Stimulated activated CD8-positive, alpha-beta memory T cell treated with anti-CD3 and anti-CD28 coated beads, Interleukin-15, amount 100 ng/mL, for 4 hours (primary cell): ENCODE data around the gene GYS1.
A peak's percentile ranks its signal among the peaks of the same experiment; 100 is the strongest.
"Not testable (repeated sequence)": the region's sequence is repeated elsewhere in the genome, so short reads cannot be mapped to it uniquely, and the experiment has no call there.

ENCODE experiments used
- DNase-seq, 2 donors: peaks; one replicate each; pipeline ENCODE4 v3.0.0-alpha.2; 2020; ENCODE audit warnings: low read depth in 2 of 2

The GYS1 gene

DNA sequence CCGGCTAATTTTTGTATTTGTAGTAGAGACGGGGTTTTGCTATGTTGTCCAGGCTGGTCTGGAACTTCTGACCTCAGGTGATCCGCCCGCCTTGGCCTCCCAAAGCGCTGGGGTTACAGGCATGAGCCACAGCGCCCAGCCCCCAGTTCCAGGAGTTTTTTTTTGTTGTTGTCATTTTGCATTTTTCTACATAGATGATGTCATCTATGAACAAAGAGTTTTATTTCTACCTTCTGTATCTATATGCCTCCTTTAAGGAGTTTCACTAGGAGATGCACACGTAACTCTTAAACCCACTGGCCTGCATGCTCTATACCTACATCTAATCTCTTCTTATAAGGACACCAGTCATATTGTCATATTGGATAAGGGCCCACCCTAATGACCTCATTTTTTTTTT, 54.9 kb downstream of the GYS1 start:
- no peak for DNase-seq

- no peak for DNase-seq
Measured at GRCh38 chr19:48935864-48936263, 57.2 kb downstream of the GYS1 start.

DNA sequence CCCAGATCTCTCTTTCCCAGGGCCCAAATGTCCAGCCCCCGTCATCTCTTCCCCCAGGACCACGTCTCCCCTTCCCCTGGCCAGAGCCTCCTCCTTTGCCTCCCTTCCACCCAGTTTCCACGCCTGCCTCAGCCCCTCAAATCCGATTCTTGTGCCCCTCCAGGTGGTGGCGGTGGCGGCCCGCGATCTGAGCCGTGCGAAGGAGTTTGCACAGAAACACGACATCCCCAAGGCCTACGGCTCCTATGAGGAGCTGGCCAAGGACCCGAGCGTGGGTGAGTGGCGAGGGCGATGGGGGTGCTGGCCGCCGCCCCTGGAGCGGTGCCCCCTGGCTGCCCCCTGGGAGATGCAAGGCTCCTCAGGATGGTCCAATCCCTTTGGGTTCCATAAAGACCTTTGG, 58.3 kb downstream of the GYS1 start:
- no peak for DNase-seq

DNA sequence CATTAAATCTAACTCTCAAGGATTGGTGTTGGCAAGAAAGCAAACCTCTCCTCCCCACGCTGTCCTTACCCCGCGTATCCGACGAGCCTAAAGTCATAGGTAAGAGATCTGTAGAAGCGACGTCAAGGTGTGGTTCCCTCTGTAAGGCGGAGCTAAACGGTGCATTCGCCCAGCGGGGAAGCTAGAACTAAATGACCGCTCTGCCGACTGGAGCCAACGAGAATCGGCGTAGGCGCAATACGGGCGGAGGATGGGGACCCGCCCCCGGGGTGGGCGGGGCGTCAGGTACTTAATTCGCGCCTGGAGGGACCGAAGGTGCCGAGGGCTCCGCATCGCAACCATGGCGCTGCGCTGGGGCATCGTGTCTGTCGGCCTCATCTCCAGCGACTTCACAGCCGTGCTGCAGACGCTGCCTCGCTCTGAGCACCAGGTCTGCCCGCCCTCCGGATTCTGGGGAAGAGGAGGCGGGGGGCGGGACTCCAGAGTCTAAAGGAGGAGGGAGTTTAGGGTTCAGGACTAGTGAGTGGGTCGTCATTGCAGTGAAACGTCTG, 59.7 kb downstream of the GYS1 start, which contains the start of gene DHDH:
Gene DHDH (plus strand): TSS at position 318 of the 551 bp plus-strand sequence. CDS start 23 bp downstream, at position 341.
- peak; percentile 58 to 59 for DNase-seq

- DNase-seq = no peak
Measured at GRCh38 chr19:48928164-48929025, 64.7 kb downstream of the GYS1 start.

DNA sequence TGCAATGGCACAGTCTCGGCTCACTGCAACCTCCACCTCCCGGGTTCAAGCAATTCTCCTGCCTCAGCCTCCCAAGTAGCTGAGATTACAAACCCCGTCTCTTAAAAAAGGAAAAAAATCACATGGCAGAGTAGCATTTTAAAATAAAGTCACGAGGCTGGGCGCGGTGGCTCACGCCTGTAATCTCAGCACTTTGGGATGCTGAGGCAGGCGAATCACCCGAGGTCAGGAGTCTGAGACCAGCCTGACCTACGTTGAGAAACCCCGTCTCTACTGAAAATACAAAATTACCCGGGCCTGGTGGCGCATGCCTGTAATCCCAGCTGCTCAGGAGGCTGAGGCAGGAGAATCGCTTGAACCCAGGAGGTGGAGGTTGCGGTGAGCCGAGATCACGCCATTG, 65.4 kb downstream of the GYS1 start:
- DNase-seq = not testable (repeated sequence)

GRCh38 chr19:48926909-48927308, 66.2 kb downstream of the GYS1 start:
- no peak for DNase-seq

- not testable (repeated sequence) for DNase-seq
Measured at GRCh38 chr19:48925890-48926289, 67.2 kb downstream of the GYS1 start.

- DNase-seq = no peak
Measured at GRCh38 chr19:48925240-48925843, 67.8 kb downstream of the GYS1 start.

GRCh38 chr19:48922548-48923490, 70.3 kb downstream of the GYS1 start:
- no peak for DNase-seq

GRCh38 chr19:48921721-48922500, 71.2 kb downstream of the GYS1 start:
- no peak for DNase-seq

DNA sequence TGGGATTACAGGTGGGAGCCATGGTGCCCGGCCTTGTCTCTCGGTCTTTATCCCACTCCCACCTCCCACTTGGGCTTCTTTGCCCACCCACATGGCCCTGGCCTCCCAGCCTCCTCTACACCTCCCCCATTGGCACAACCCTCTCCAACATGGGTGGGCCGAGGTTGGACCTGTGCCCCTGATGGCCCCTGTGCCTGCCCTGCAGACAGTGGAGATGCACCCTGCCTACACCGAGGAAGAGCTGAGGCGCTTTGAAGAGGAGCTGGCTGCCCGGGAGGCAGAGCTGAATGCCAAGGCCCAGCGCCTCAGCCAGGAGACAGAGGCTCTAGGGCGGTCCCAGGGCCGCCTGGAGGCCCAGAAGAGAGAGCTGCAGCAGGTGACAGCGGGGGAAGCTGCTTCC, 72.2 kb downstream of the GYS1 start:
- DNase-seq = no peak

- DNase-seq = not testable (repeated sequence)
Measured at GRCh38 chr19:48919271-48919670, 73.8 kb downstream of the GYS1 start.

GRCh38 chr19:48918801-48919247, 74.3 kb downstream of the GYS1 start:
- no peak for DNase-seq
